SK-N-SH (cell line): ENCODE results near the gene SPANXB1. TPM values are rescaled to one million over a fixed set of nuclear protein-coding genes. Genes with fewer than 3 reads are reported as not detected.

Source experiments
- CTCF ChIA-PET: fragments of 300-600, 350-600 bp; formaldehyde crosslinking; extraction: SDS; loops from one replicate; lab custom pipeline; 2021; lab: Yijun Ruan, JAX
- POLR2A ChIA-PET: fragments of 350-600 bp; sonication (Branson Sonifier 250); formaldehyde crosslinking; extraction: SDS; loops from one replicate; lab custom pipeline; 2020; ENCODE audit warnings: antibody characterized with exemption, inconsistent platforms; lab: Yijun Ruan, JAX
- DNase-seq: peaks from one replicate; pipeline ENCODE4 v3.0.0; 2012
- H2AFZ ChIP-seq: fragments of 200-600 bp; sonication (generic); 2 replicates; pipeline ENCODE4 v1.8.1; 2016; ENCODE audit warnings: antibody characterized with exemption, mild to moderate bottlenecking, low read depth
- H3F3A ChIP-seq: fragments of 200-600 bp; sonication (generic); replicated peaks from 2 replicates; pipeline ENCODE3; 2016; ENCODE audit warnings: antibody characterized with exemption, mild to moderate bottlenecking; ENCODE audit not compliant: insufficient read depth
- H3K27ac ChIP-seq, 2 experiments: fragments of 200-500 bp in 1 of 2; fragments of 200-600 bp in 1 of 2; sonication (Bioruptor generic) in 1 of 2; sonication (generic), shearing (Covaris generic) in 1 of 2; 2 replicates each; pipeline versions ENCODE4 v1.5.1 to v1.6.1; 2014 to 2016; ENCODE audit warnings: low read depth in 2 of 2, inconsistent platforms in 1 of 2, low read length in 1 of 2, mild to moderate bottlenecking in 1 of 2, mixed read lengths in 1 of 2
- H3K27me3 ChIP-seq: fragments of 200-600 bp; sonication (generic), shearing (Covaris generic); 2 replicates; pipeline ENCODE4 v1.6.1; 2016; ENCODE audit warnings: mixed run types; ENCODE audit not compliant: insufficient read depth
- H3K36me3 ChIP-seq, 2 experiments: fragments of 200-500 bp in 1 of 2; fragments of 200-600 bp in 1 of 2; sonication (Bioruptor generic) in 1 of 2; sonication (generic) in 1 of 2; replicated peaks in 1 of 2; 2 replicates each; pipeline versions ENCODE3 to v1.5.1; 2014 to 2016; ENCODE audit warnings: low read length in 1 of 2, mild to moderate bottlenecking in 1 of 2; ENCODE audit not compliant: insufficient read depth in 2 of 2, control insufficient read depth in 1 of 2
- H3K4me1 ChIP-seq, 2 experiments: fragments of 200-500 bp in 1 of 2; fragments of 200-600 bp in 1 of 2; sonication (Bioruptor generic) in 1 of 2; sonication (generic), shearing (Covaris generic) in 1 of 2; 2 replicates each; pipeline versions ENCODE4 v1.5.1 to v1.6.1; 2014 to 2016; ENCODE audit warnings: low read depth in 1 of 2, low read length in 1 of 2, mixed run types in 1 of 2; ENCODE audit not compliant: insufficient read depth in 2 of 2, control insufficient read depth in 1 of 2
- H3K4me2 ChIP-seq: fragments of 200-600 bp; sonication (generic), shearing (Covaris generic); 2 replicates; pipeline ENCODE4 v1.6.1; 2017; ENCODE audit warnings: mixed run types
- H3K4me3 ChIP-seq, 2 experiments: fragments of 200-500 bp in 1 of 2; fragments of 200-600 bp in 1 of 2; sonication (Bioruptor generic) in 1 of 2; sonication (generic), shearing (Covaris generic) in 1 of 2; 2 replicates each; pipeline versions ENCODE4 v1.5.1 to v1.8.1; 2014 to 2016; ENCODE audit warnings: low read depth in 2 of 2, inconsistent platforms in 1 of 2, low read length in 1 of 2, mild to moderate bottlenecking in 1 of 2, mixed read lengths in 1 of 2, moderate library complexity in 1 of 2
- H3K79me2 ChIP-seq: fragments of 200-600 bp; sonication (generic); 2 replicates; pipeline ENCODE4 v1.8.1; 2017; ENCODE audit warnings: mild to moderate bottlenecking; ENCODE audit not compliant: insufficient read depth
- H3K9ac ChIP-seq: fragments of 200-600 bp; sonication (generic); 2 replicates; pipeline ENCODE4 v1.6.1; 2017; ENCODE audit warnings: mixed run types
- H3K9me2 ChIP-seq: fragments of 200-600 bp; sonication (generic); 2 replicates; pipeline ENCODE4 v1.6.1; 2017; ENCODE audit warnings: mixed run types
- H3K9me3 ChIP-seq: fragments of 200-600 bp; sonication (generic); 2 replicates; pipeline ENCODE4 v1.6.1; 2017; ENCODE audit warnings: mixed run types, mild to moderate bottlenecking, moderate library complexity
- H4K20me1 ChIP-seq: fragments of 200-600 bp; sonication (generic); 2 replicates; pipeline ENCODE4 v1.6.1; 2017; ENCODE audit warnings: mild to moderate bottlenecking, mixed run types; ENCODE audit not compliant: insufficient read depth
- EP300 ChIP-seq, 2 experiments: IDR thresholded peaks; 2 replicates each; pipeline versions ENCODE4 v1.4.0 to v1.6.1; 2012; ENCODE audit warnings: borderline replicate concordance in 1 of 2, low read depth in 1 of 2, low read length in 1 of 2
- EZH2phosphoT487 ChIP-seq: fragments of 200-600 bp; sonication (generic); IDR thresholded peaks from 2 replicates; pipeline ENCODE4 v1.6.1; 2017; ENCODE audit warnings: low read depth, mixed run types, mild to moderate bottlenecking, antibody characterized with exemption, moderate library complexity, borderline replicate concordance
- FOSL2 ChIP-seq: IDR thresholded peaks from 2 replicates; pipeline ENCODE4 v1.4.0; 2012; ENCODE audit warnings: low read depth, mild to moderate bottlenecking, moderate library complexity, borderline replicate concordance
- GABPA ChIP-seq: IDR thresholded peaks from 2 replicates; pipeline ENCODE4 v1.4.0; 2012; ENCODE audit warnings: low read depth, mild to moderate bottlenecking
- IRF3 ChIP-seq: fragments of 150-350 bp; IDR thresholded peaks from 2 replicates; pipeline ENCODE4 v1.6.1; 2016; ENCODE audit warnings: mild to moderate bottlenecking, low read depth, low read length
- JUND ChIP-seq: IDR thresholded peaks from 2 replicates; pipeline ENCODE4 v1.4.0; 2012
- MAX ChIP-seq: IDR thresholded peaks from 2 replicates; pipeline ENCODE4 v1.4.0; 2012; ENCODE audit warnings: low read depth
- MEF2A ChIP-seq: IDR thresholded peaks from 2 replicates; pipeline ENCODE4 v1.4.0; 2012; ENCODE audit warnings: low read depth, borderline replicate concordance
- MXI1 ChIP-seq: IDR thresholded peaks from 2 replicates; pipeline ENCODE4 v1.6.1; 2012; ENCODE audit warnings: mild to moderate bottlenecking, low read depth, low read length, improper control_type of control experiment
- NRF1 ChIP-seq: IDR thresholded peaks from 2 replicates; pipeline ENCODE4 v1.6.1; 2012; ENCODE audit warnings: low read depth, mild to moderate bottlenecking, low read length
- PBX3 ChIP-seq: IDR thresholded peaks from 2 replicates; pipeline ENCODE4; 2012
- RCOR1 ChIP-seq: fragments of 150-350 bp; IDR thresholded peaks from 2 replicates; pipeline ENCODE4 v1.6.1; 2017; ENCODE audit warnings: antibody characterized with exemption, low read length
- RFX5 ChIP-seq: IDR thresholded peaks from 2 replicates; pipeline ENCODE4 v1.6.1; 2012; ENCODE audit warnings: mild to moderate bottlenecking, improper control_type of control experiment, low read length
- SIN3A ChIP-seq: IDR thresholded peaks from 2 replicates; pipeline ENCODE4 v1.6.1; 2012; ENCODE audit warnings: low read depth, mild to moderate bottlenecking, low read length, moderate library complexity, borderline replicate concordance
- TCF12 ChIP-seq: IDR thresholded peaks from 2 replicates; pipeline ENCODE4 v1.4.0; 2012
- YY1 ChIP-seq: IDR thresholded peaks from 2 replicates; pipeline ENCODE4 v1.4.0; 2012; ENCODE audit warnings: low read depth, mild to moderate bottlenecking
- ZBTB33 ChIP-seq: IDR thresholded peaks from 2 replicates; pipeline ENCODE4 v1.4.0; 2012; ENCODE audit warnings: low read depth, borderline replicate concordance
- WGBS: methylation state at CpG from one replicate; pipeline ENCODE4 v1.1.6; 2017; ENCODE audit warnings: low lambda C conversion rate; 5-methylcytosine and 5-hydroxymethylcytosine counted together
- polyA plus RNA-seq, 3 experiments: library from polyadenylated mRNA; depleted of rRNA; stranded (reverse); fragments of >200 nt; gene quantifications; 2 replicates each; pipeline ENCODE4 v1.2.3, GENCODE V29; 2012

The SPANXB1 gene
- polyA plus RNA-seq, 1 of the 3 experiments (the other 2 are of a cell fraction): not detected

GRCh38 chrX:140975472-140975871, 26.9 kb upstream of the SPANXB1 start:
- POLR2A ChIA-PET: no interaction called here
- Histone ChIP-seq H3K9ac (no peak overlapping the region), H3K79me2 (no peaks in the 10 kb centered on the region), H2AFZ (no peak overlapping the region), H3K9me2 (no peaks in the 10 kb centered on the region), H4K20me1 (no peaks in the 10 kb centered on the region), H3K9me3 (no peaks in the 10 kb centered on the region), H3K27ac (no peak overlapping the region), H3K4me2 (no peak overlapping the region), H3K4me1 (no peaks in the 10 kb centered on the region), H3K36me3 (no peaks in the 10 kb centered on the region), H3K27me3 (no peaks in the 10 kb centered on the region; the same call in 1 of the 2 replicates), H3K4me3 (no peak overlapping the region), H3F3A (no peaks in the 10 kb centered on the region)
- 23% methylated on average over 3 of the region's 3 CpGs for WGBS
- CTCF ChIA-PET: no interaction called here
- TF ChIP-seq MAX: no peak
- no peak for TF ChIP-seq PBX3
- TF ChIP-seq ZBTB33: no peak
- TF ChIP-seq EP300 (IDR thresholded peaks at IDR 0.05; ENCODE audit: borderline replicate concordance in 1 of 2, low read depth in 1 of 2, low read length in 1 of 2): no peak
- TF ChIP-seq MXI1: no peak
- no peak for TF ChIP-seq EZH2phosphoT487
- no peak for TF ChIP-seq GABPA
- DNase-seq: no peak

GRCh38 chrX:140980271-140980670, 22.1 kb upstream of the SPANXB1 start:
- Histone ChIP-seq H3K4me2 (no peak overlapping the region), H3K9ac (no peak overlapping the region), H3K36me3 (no peaks in the 10 kb centered on the region), H3K27me3 (no peaks in the 10 kb centered on the region), H3K27ac (no peak overlapping the region), H4K20me1 (no peaks in the 10 kb centered on the region), H3K4me1 (no peaks in the 10 kb centered on the region), H3K9me2 (no peaks in the 10 kb centered on the region), H2AFZ (no peak overlapping the region), H3F3A (no peaks in the 10 kb centered on the region), H3K4me3 (no peak overlapping the region), H3K79me2 (no peaks in the 10 kb centered on the region), H3K9me3 (no peaks in the 10 kb centered on the region)
- POLR2A ChIA-PET: no interaction called here
- 59% methylated on average over 3 of the region's 3 CpGs for WGBS
- CTCF ChIA-PET: no interaction called here
- no peak for DNase-seq
- no peak for TF ChIP-seq MXI1
- no peak for TF ChIP-seq GABPA
- no peak for TF ChIP-seq JUND
- no peak for TF ChIP-seq YY1
- TF ChIP-seq SIN3A: no peak
- TF ChIP-seq NRF1: no peak
- no peak for TF ChIP-seq MEF2A
- TF ChIP-seq FOSL2: no peak
- TF ChIP-seq TCF12: no peak
- no peak for TF ChIP-seq IRF3
- TF ChIP-seq RFX5: no peak
- TF ChIP-seq PBX3: no peak
- no peak for TF ChIP-seq RCOR1
